ENCODE results near the gene CA6. TPM values are rescaled to one million over a fixed set of nuclear protein-coding genes. Genes with fewer than 3 reads are reported as not detected.

Gene CA6
- total RNA-seq, 1 experiment from 2014 or later, result not detected

DNA sequence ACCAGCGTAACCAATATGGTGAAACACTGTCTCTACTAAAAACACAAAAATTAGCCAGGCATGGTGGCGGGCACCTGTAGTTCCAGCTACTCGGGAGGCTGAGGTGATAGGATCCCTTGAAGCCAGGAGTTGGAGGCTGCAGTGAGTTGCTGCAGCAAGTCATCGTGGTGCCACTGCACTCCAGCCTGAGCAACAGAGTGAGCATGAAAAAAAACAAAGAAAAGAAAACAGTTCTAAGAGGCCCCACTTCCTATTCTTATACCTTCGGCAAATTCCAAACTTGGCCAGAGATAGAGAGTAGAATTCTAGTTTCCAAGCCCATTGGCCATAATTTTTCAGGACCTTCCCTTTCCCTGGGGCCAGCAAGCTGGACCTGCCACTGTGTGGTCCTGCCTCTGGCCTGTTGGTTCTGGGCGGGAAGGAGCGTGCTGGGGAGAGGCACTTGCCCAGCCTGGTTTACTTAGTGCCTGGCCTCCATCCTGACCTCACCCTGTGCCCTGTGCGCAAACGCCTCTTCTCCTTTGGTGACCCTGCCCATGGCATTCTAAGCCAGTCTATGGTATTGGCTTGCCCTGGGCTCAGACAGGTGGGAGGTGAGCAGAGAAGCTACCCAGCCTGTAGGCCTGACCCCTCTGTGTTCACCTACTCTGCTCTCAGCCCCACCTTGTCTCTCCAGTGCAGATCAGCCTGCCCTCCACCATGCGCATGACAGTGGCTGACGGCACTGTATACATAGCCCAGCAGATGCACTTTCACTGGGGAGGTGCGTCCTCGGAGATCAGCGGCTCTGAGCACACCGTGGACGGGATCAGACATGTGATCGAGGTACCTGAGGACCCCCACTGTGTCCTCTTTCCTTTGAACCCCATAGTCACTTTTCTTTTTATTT, 11.0 kb downstream of the CA6 start:
- Histone ChIP-seq H3K27ac (ENCODE audit: insufficient read length, low read depth, low read length) (no peak overlapping the region), H3K27me3 (ENCODE audit: insufficient read depth, low read length) (no peaks in the 10 kb centered on the region), H4K20me1 (ENCODE audit: control insufficient read depth, insufficient read depth, insufficient read length) (no peaks in the 10 kb centered on the region), H3K4me1 (ENCODE audit: insufficient read depth, low read length) (no peaks in the 10 kb centered on the region), H3K23me2 (ENCODE audit: insufficient read length, low read depth, low read length, poor library complexity, severe bottlenecking) (no peaks in the 10 kb centered on the region), H2AFZ (ENCODE audit: low read length) (no peak overlapping the region), H3K18ac (ENCODE audit: insufficient read length, low read depth, low read length) (no peak overlapping the region), H3K14ac (ENCODE audit: insufficient read depth, low read length) (peak overlapping the region; percentile 23; the same call in 1 of the 2 replicates), H2BK15ac (ENCODE audit: low read depth, low read length) (no peak overlapping the region), H4K5ac (ENCODE audit: insufficient read length, low read depth, low read length) (no peak overlapping the region), H3K79me2 (ENCODE audit: insufficient read depth, low read length) (no peaks in the 10 kb centered on the region), H3K79me1 (ENCODE audit: insufficient read depth, low read depth, low read length, poor library complexity, severe bottlenecking) (no peaks in the 10 kb centered on the region), H3K56ac (ENCODE audit: insufficient read length, low read depth, low read length) (no peak overlapping the region), H4K91ac (ENCODE audit: insufficient read length, low read depth, low read length) (no peak overlapping the region), H2BK120ac (ENCODE audit: low read depth, low read length, poor library complexity, severe bottlenecking) (no peak overlapping the region), H3K4me2 (ENCODE audit: insufficient read depth, insufficient read length, low read length) (no peak overlapping the region), H2AK5ac (ENCODE audit: insufficient read length, low read length) (no peak overlapping the region), H3K9me3 (ENCODE audit: control insufficient read depth, low read depth, low read length) (no peaks in the 10 kb centered on the region), H2BK5ac (ENCODE audit: insufficient read length, low read length) (no peak overlapping the region), H3K23ac (ENCODE audit: insufficient read length, low read depth, low read length) (no peak overlapping the region), H4K8ac (replicated peaks; ENCODE audit: insufficient read length, low read depth, low read length) (no peak overlapping the region), H3K4ac (ENCODE audit: low read depth, low read length) (no peak overlapping the region), H2BK12ac (ENCODE audit: insufficient read length, low read depth, low read length) (no peak overlapping the region), H2BK20ac (ENCODE audit: low read depth, low read length, poor library complexity, severe bottlenecking) (no peak overlapping the region), H3K9ac (ENCODE audit: extremely low read depth, insufficient read length, low read length) (no peak overlapping the region), H3T11ph (ENCODE audit: low read length) (no peak overlapping the region)
- Mint-ChIP-seq H3K27me3 (ENCODE audit: low read depth) (no peaks in the 10 kb centered on the region), H3K27ac (peak overlapping the region in 2 of 3 experiments; percentile 67 to 79; a peak in 3 of 7 replicates), H3K4me1 (peaks cover 3 to 5% of the 10 kb centered on the region in 2 experiments), H3K9me3 (no peaks in the 10 kb centered on the region; a peak in 1 of 5 replicates), H3K36me3 (ENCODE audit: insufficient read depth in 1 of 3, low read depth in 3 of 3) (no peaks in the 10 kb centered on the region), H3K4me3 (no peak overlapping the region)
- TF ChIP-seq, protein P1, sequence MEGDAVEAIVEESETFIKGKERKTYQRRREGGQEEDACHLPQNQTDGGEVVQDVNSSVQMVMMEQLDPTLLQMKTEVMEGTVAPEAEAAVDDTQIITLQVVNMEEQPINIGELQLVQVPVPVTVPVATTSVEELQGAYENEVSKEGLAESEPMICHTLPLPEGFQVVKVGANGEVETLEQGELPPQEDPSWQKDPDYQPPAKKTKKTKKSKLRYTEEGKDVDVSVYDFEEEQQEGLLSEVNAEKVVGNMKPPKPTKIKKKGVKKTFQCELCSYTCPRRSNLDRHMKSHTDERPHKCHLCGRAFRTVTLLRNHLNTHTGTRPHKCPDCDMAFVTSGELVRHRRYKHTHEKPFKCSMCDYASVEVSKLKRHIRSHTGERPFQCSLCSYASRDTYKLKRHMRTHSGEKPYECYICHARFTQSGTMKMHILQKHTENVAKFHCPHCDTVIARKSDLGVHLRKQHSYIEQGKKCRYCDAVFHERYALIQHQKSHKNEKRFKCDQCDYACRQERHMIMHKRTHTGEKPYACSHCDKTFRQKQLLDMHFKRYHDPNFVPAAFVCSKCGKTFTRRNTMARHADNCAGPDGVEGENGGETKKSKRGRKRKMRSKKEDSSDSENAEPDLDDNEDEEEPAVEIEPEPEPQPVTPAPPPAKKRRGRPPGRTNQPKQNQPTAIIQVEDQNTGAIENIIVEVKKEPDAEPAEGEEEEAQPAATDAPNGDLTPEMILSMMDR (conservative IDR thresholded peaks at IDR 0.05), result no peak
- WGBS (ENCODE audit: extremely low coverage, insufficient read length, low lambda C conversion rate), result no CpG with 5 or more reads among the region's 17 CpGs
- DNase-seq, result no peak

Data from H9 (cell line).